ENCODE data around the gene GPR3. TPM values are rescaled to one million over a fixed set of nuclear protein-coding genes. Genes with fewer than 3 reads are reported as not detected.

The GPR3 gene
- total RNA-seq, 1 donor, result 0.36 TPM

GRCh38 chr1:27353166-27353565, 39.3 kb upstream of the GPR3 start:
- H3K4me3 ChIP-seq (ENCODE audit: insufficient read depth, low read length), result no peak overlapping the region
- H3K4me2 ChIP-seq (ENCODE audit: insufficient read depth, low read length), result no peak overlapping the region
- H3K36me3 ChIP-seq (ENCODE audit: insufficient read depth, low read length), result peaks cover 20% of the 10 kb centered on the region
- H3K4me1 ChIP-seq (ENCODE audit: insufficient read depth, low read length), result peaks cover 2% of the 10 kb centered on the region
- TF ChIP-seq, protein P1, sequence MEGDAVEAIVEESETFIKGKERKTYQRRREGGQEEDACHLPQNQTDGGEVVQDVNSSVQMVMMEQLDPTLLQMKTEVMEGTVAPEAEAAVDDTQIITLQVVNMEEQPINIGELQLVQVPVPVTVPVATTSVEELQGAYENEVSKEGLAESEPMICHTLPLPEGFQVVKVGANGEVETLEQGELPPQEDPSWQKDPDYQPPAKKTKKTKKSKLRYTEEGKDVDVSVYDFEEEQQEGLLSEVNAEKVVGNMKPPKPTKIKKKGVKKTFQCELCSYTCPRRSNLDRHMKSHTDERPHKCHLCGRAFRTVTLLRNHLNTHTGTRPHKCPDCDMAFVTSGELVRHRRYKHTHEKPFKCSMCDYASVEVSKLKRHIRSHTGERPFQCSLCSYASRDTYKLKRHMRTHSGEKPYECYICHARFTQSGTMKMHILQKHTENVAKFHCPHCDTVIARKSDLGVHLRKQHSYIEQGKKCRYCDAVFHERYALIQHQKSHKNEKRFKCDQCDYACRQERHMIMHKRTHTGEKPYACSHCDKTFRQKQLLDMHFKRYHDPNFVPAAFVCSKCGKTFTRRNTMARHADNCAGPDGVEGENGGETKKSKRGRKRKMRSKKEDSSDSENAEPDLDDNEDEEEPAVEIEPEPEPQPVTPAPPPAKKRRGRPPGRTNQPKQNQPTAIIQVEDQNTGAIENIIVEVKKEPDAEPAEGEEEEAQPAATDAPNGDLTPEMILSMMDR (IDR thresholded peaks at IDR 0.05; ENCODE audit: extremely low read depth, low read depth, low read length), result no peak
- no peak overlapping the region for H3K27ac ChIP-seq (ENCODE audit: low read depth, low read length)
- H4K20me1 ChIP-seq (ENCODE audit: insufficient read depth, low read length), result no peaks in the 10 kb centered on the region
- no peaks in the 10 kb centered on the region for H3K9me3 ChIP-seq (ENCODE audit: low read depth, low read length)
- H3K27me3 ChIP-seq (ENCODE audit: insufficient read depth, low read length), result no peaks in the 10 kb centered on the region
- DNase-seq (ENCODE audit: insufficient read length, low spot score, missing footprints), result peak; percentile 56
- H3K79me2 ChIP-seq (ENCODE audit: insufficient read depth, low read length), result no peaks in the 10 kb centered on the region
- H2AFZ ChIP-seq (ENCODE audit: low read length), result no peak overlapping the region

DNA sequence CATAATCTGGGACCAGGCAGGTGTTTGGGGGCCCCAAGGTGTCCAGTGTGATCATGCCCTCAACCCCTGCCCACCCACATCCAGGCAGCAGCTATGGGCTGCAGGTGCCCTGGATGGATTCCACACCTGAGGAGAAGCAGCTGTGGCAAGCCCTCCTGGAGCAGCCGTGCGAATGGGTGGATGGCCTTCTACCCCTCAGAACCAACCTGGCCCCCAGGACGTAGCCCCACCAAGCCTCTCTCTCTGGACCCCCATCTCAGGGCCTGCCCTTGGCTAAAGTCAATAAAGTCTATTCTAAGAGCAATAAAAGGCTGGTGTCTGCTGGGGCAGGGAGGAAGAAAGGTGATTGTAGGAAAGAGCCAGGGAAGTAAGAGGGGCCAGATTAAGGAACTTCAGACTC, 38.8 kb upstream of the GPR3 start:
- TF ChIP-seq, protein P1 (IDR thresholded peaks at IDR 0.05; ENCODE audit: extremely low read depth, low read depth, low read length), result no peak
- H3K27me3 ChIP-seq (ENCODE audit: insufficient read depth, low read length), result no peaks in the 10 kb centered on the region
- H3K79me2 ChIP-seq (ENCODE audit: insufficient read depth, low read length), result no peaks in the 10 kb centered on the region

GRCh38 chr1:27355683-27356082, 36.7 kb upstream of the GPR3 start:
- H3K36me3 ChIP-seq (ENCODE audit: insufficient read depth, low read length), result peaks cover 33% of the 10 kb centered on the region
- no peak overlapping the region for H2AFZ ChIP-seq (ENCODE audit: low read length)
- no peaks in the 10 kb centered on the region for H4K20me1 ChIP-seq (ENCODE audit: insufficient read depth, low read length)
- no peak for DNase-seq (ENCODE audit: insufficient read length, low spot score, missing footprints)
- H3K27ac ChIP-seq (ENCODE audit: low read depth, low read length), result no peak overlapping the region
- H3K4me3 ChIP-seq (ENCODE audit: insufficient read depth, low read length), result no peak overlapping the region
- H3K9me3 ChIP-seq (ENCODE audit: low read depth, low read length), result no peaks in the 10 kb centered on the region
- TF ChIP-seq, protein P1 (IDR thresholded peaks at IDR 0.05; ENCODE audit: extremely low read depth, low read depth, low read length), result no peak
- no peaks in the 10 kb centered on the region for H3K4me1 ChIP-seq (ENCODE audit: insufficient read depth, low read length)
- no peaks in the 10 kb centered on the region for H3K79me2 ChIP-seq (ENCODE audit: insufficient read depth, low read length)
- no peaks in the 10 kb centered on the region for H3K27me3 ChIP-seq (ENCODE audit: insufficient read depth, low read length)
- no peak overlapping the region for H3K4me2 ChIP-seq (ENCODE audit: insufficient read depth, low read length)

More for the DNA sequence above, 38.8 kb upstream of the GPR3 start:
- no peaks in the 10 kb centered on the region for H4K20me1 ChIP-seq (ENCODE audit: insufficient read depth, low read length)
- H3K4me2 ChIP-seq (ENCODE audit: insufficient read depth, low read length), result no peak overlapping the region
- no peak overlapping the region for H3K27ac ChIP-seq (ENCODE audit: low read depth, low read length)
- peaks cover 20% of the 10 kb centered on the region for H3K36me3 ChIP-seq (ENCODE audit: insufficient read depth, low read length)
- H3K4me1 ChIP-seq (ENCODE audit: insufficient read depth, low read length), result peaks cover 2% of the 10 kb centered on the region
- H2AFZ ChIP-seq (ENCODE audit: low read length), result no peak overlapping the region
- no peaks in the 10 kb centered on the region for H3K9me3 ChIP-seq (ENCODE audit: low read depth, low read length)
- no peak overlapping the region for H3K4me3 ChIP-seq (ENCODE audit: insufficient read depth, low read length)
- peak; percentile 59 for DNase-seq (ENCODE audit: insufficient read length, low spot score, missing footprints)

DNA sequence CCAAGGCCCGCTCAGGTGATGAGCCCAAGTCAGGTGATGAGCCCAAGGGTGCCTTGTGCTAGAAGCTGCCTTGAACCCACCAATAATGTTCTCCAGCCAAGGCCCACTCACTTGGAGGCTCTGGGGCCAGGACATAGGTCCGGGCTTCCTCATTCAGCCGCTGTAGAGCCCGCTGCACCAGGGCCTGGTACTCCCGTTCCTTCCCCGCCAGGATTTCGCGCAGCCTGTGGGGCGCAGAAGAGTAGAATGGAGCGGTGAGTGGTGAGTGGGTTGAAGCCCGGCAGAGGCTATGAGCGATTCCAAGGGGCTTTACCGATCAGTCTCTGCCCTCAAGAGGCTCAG, 36.2 kb upstream of the GPR3 start:
- no peak overlapping the region for H3K27ac ChIP-seq (ENCODE audit: low read depth, low read length)

More for the DNA sequence above, 36.2 kb upstream of the GPR3 start:
- Histone ChIP-seq H3K36me3 (ENCODE audit: insufficient read depth, low read length) (peaks cover 39% of the 10 kb centered on the region), H3K79me2 (ENCODE audit: insufficient read depth, low read length) (no peaks in the 10 kb centered on the region), H3K9me3 (ENCODE audit: low read depth, low read length) (no peaks in the 10 kb centered on the region), H4K20me1 (ENCODE audit: insufficient read depth, low read length) (no peaks in the 10 kb centered on the region), H3K4me3 (ENCODE audit: insufficient read depth, low read length) (no peak overlapping the region), H2AFZ (ENCODE audit: low read length) (no peak overlapping the region), H3K4me2 (ENCODE audit: insufficient read depth, low read length) (no peak overlapping the region), H3K27me3 (ENCODE audit: insufficient read depth, low read length) (no peaks in the 10 kb centered on the region), H3K4me1 (ENCODE audit: insufficient read depth, low read length) (no peaks in the 10 kb centered on the region)
- TF ChIP-seq, protein P1 (IDR thresholded peaks at IDR 0.05; ENCODE audit: extremely low read depth, low read depth, low read length), result no peak
- DNase-seq (ENCODE audit: insufficient read length, low spot score, missing footprints), result no peak

All from osteoblast (primary cell).